HL-60 (cell line): Measurements from ENCODE around the gene GMPR.

ENCODE experiments used
- GABPA ChIP-seq: IDR thresholded peaks from 2 replicates; pipeline ENCODE4 v1.6.1; 2012; ENCODE audit warnings: low read depth
- SPI1 ChIP-seq: IDR thresholded peaks from 2 replicates; pipeline ENCODE4 v1.6.1; 2012; ENCODE audit warnings: low read depth, mild to moderate bottlenecking, borderline replicate concordance
- TF ChIP-seq, protein P1 (sequence below): IDR thresholded peaks from one replicate; pipeline ENCODE4 v1.5.1; 2011; ENCODE audit warnings: low read length, control low read depth, inconsistent platforms; ENCODE audit not compliant: insufficient read depth
- TF ChIP-seq, protein P2 (sequence below): IDR thresholded peaks from 2 replicates; pipeline ENCODE4 v1.6.1; 2012; ENCODE audit warnings: low read depth; ENCODE audit not compliant: insufficient replicate concordance

DNA sequence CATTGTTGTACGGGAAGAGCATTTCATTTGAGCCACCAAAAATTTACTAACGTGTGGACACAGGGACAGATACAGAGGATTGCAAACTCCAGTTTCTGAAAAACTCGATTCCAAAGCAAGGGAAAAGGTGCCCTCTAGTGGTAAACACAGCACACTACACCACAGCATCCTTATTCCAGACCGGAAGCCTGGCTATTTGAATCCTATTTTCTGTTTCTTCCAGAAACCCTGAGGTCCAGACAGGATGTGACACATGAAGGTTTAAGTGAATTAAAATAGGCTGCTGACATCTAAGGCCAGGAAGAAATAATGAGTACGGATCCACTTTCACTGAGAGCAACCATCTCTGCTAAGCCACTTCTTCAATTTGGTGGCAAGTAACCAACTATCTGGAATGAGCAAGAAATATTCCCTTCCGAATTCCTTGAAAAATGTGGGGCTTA lies 31.8 kb upstream of the GMPR start:
- TF ChIP-seq, protein P1, sequence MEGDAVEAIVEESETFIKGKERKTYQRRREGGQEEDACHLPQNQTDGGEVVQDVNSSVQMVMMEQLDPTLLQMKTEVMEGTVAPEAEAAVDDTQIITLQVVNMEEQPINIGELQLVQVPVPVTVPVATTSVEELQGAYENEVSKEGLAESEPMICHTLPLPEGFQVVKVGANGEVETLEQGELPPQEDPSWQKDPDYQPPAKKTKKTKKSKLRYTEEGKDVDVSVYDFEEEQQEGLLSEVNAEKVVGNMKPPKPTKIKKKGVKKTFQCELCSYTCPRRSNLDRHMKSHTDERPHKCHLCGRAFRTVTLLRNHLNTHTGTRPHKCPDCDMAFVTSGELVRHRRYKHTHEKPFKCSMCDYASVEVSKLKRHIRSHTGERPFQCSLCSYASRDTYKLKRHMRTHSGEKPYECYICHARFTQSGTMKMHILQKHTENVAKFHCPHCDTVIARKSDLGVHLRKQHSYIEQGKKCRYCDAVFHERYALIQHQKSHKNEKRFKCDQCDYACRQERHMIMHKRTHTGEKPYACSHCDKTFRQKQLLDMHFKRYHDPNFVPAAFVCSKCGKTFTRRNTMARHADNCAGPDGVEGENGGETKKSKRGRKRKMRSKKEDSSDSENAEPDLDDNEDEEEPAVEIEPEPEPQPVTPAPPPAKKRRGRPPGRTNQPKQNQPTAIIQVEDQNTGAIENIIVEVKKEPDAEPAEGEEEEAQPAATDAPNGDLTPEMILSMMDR, result peak; percentile 92
- TF ChIP-seq SPI1 (no peak), GABPA (no peak)
- TF ChIP-seq, protein P2, sequence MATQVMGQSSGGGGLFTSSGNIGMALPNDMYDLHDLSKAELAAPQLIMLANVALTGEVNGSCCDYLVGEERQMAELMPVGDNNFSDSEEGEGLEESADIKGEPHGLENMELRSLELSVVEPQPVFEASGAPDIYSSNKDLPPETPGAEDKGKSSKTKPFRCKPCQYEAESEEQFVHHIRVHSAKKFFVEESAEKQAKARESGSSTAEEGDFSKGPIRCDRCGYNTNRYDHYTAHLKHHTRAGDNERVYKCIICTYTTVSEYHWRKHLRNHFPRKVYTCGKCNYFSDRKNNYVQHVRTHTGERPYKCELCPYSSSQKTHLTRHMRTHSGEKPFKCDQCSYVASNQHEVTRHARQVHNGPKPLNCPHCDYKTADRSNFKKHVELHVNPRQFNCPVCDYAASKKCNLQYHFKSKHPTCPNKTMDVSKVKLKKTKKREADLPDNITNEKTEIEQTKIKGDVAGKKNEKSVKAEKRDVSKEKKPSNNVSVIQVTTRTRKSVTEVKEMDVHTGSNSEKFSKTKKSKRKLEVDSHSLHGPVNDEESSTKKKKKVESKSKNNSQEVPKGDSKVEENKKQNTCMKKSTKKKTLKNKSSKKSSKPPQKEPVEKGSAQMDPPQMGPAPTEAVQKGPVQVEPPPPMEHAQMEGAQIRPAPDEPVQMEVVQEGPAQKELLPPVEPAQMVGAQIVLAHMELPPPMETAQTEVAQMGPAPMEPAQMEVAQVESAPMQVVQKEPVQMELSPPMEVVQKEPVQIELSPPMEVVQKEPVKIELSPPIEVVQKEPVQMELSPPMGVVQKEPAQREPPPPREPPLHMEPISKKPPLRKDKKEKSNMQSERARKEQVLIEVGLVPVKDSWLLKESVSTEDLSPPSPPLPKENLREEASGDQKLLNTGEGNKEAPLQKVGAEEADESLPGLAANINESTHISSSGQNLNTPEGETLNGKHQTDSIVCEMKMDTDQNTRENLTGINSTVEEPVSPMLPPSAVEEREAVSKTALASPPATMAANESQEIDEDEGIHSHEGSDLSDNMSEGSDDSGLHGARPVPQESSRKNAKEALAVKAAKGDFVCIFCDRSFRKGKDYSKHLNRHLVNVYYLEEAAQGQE, result no peak
